ENCODE results near the gene MED12L.

MED12L gene

GRCh38 chr3:151256749-151257148, 171.3 kb downstream of the MED12L start:
- DNase-seq (ENCODE audit: low read depth, low spot score): no peak

GRCh38 chr3:151259664-151260063, 174.2 kb downstream of the MED12L start:
- DNase-seq (ENCODE audit: low read depth, low spot score): no peak

GRCh38 chr3:151262871-151263525, 177.5 kb downstream of the MED12L start:
- no peak for DNase-seq (ENCODE audit: low read depth, low spot score)

GRCh38 chr3:151264605-151265004, 179.1 kb downstream of the MED12L start:
- DNase-seq (ENCODE audit: low read depth, low spot score): no peak

GRCh38 chr3:151265166-151265565, 179.7 kb downstream of the MED12L start:
- DNase-seq (ENCODE audit: low read depth, low spot score): no peak

GRCh38 chr3:151265866-151266265, 180.4 kb downstream of the MED12L start:
- no peak for DNase-seq (ENCODE audit: low read depth, low spot score)

- DNase-seq (ENCODE audit: low read depth, low spot score): no peak
Measured at GRCh38 chr3:151267066-151267465, 181.6 kb downstream of the MED12L start.

- no peak for DNase-seq (ENCODE audit: low read depth, low spot score)
Measured at GRCh38 chr3:151268267-151269235, 183.1 kb downstream of the MED12L start.

GRCh38 chr3:151269631-151270030, 184.2 kb downstream of the MED12L start:
- DNase-seq (ENCODE audit: low read depth, low spot score): no peak

GRCh38 chr3:151275091-151275490, 189.6 kb downstream of the MED12L start:
- DNase-seq (ENCODE audit: low read depth, low spot score): no peak

- no peak for DNase-seq (ENCODE audit: low read depth, low spot score)
Measured at GRCh38 chr3:151276038-151276686, 190.7 kb downstream of the MED12L start.

- no peak for DNase-seq (ENCODE audit: low read depth, low spot score)
Measured at GRCh38 chr3:151276687-151277042, 191.2 kb downstream of the MED12L start.

GRCh38 chr3:151278230-151278629, 192.8 kb downstream of the MED12L start, which contains the start of gene P2RY14:
Gene P2RY14, minus strand, starts transcription at chr3:151278542. Its CDS starts 64,226 bp downstream, at chr3:151214316.
- DNase-seq (ENCODE audit: low read depth, low spot score): no peak

GRCh38 chr3:151281671-151282324, 196.3 kb downstream of the MED12L start:
- DNase-seq (ENCODE audit: low read depth, low spot score): no peak

- DNase-seq (ENCODE audit: low read depth, low spot score): no peak
Measured at GRCh38 chr3:151282921-151283320, 197.5 kb downstream of the MED12L start.

GRCh38 chr3:151283387-151283786, 197.9 kb downstream of the MED12L start:
- DNase-seq (ENCODE audit: low read depth, low spot score): no peak

- no peak for DNase-seq (ENCODE audit: low read depth, low spot score)
Measured at GRCh38 chr3:151283907-151284461, 198.5 kb downstream of the MED12L start.

- no peak for DNase-seq (ENCODE audit: low read depth, low spot score)
Measured at GRCh38 chr3:151285940-151286339, 200.5 kb downstream of the MED12L start.

- DNase-seq (ENCODE audit: low read depth, low spot score): no peak
Measured at GRCh38 chr3:151289445-151289844, 204.0 kb downstream of the MED12L start.

- no peak for DNase-seq (ENCODE audit: low read depth, low spot score)
Measured at GRCh38 chr3:151290673-151291072, 205.2 kb downstream of the MED12L start.

- DNase-seq (ENCODE audit: low read depth, low spot score): no peak
Measured at GRCh38 chr3:151293127-151293526, 207.7 kb downstream of the MED12L start.
